Lung (tissue), 13 donors: ENCODE measurements around the gene CAND2. TPM values are rescaled to one million over a fixed set of nuclear protein-coding genes. Genes with fewer than 3 reads are reported as not detected.

Source experiments
- ATAC-seq: fragments of 200-7000 bp; cut with Tn5 transposase; one replicate; pipeline ENCODE4 v1.9.1; 2020; ENCODE audit warnings: moderate number of reproducible peaks; ENCODE audit not compliant: insufficient read depth, low FRiP score
- DNase-seq, 3 donors: peaks; one replicate each; pipeline ENCODE4 v3.0.0-alpha.2; 2013 to 2017
- H3K27ac ChIP-seq, 2 donors: one replicate each; pipeline ENCODE4 v1.5.1; 2013; ENCODE audit warnings: mild to moderate bottlenecking in 2 of 2, moderate library complexity in 2 of 2, control low read depth in 1 of 2, inconsistent platforms in 1 of 2, low read depth in 1 of 2, low read length in 1 of 2
- H3K27me3 ChIP-seq, 3 donors: one replicate each; pipeline ENCODE4 v1.5.1; 2013; ENCODE audit warnings: low read length in 2 of 3; ENCODE audit not compliant: control insufficient read depth in 3 of 3, insufficient read depth in 3 of 3
- H3K36me3 ChIP-seq, 4 donors: one replicate each; pipeline ENCODE4 v1.5.1; 2013; ENCODE audit warnings: low read length in 4 of 4, mild to moderate bottlenecking in 1 of 4, moderate library complexity in 1 of 4; ENCODE audit not compliant: control insufficient read depth in 4 of 4, insufficient read depth in 4 of 4
- H3K4me1 ChIP-seq, 5 donors: one replicate each; pipeline ENCODE4 v1.5.1; 2013; ENCODE audit warnings: low read length in 5 of 5, mild to moderate bottlenecking in 2 of 5, moderate library complexity in 1 of 5; ENCODE audit not compliant: control insufficient read depth in 5 of 5, insufficient read depth in 5 of 5
- H3K4me3 ChIP-seq: one replicate; pipeline ENCODE4 v1.5.1; 2013; ENCODE audit warnings: mild to moderate bottlenecking, control low read depth, moderate library complexity
- H3K9ac ChIP-seq, 2 donors: one replicate each; pipeline ENCODE4 v1.5.1; 2013; ENCODE audit warnings: low read length in 2 of 2, control low read depth in 1 of 2; ENCODE audit not compliant: insufficient read depth in 1 of 2
- H3K9me3 ChIP-seq, 4 donors: one replicate each; pipeline ENCODE4 v1.5.1; 2013; ENCODE audit warnings: low read length in 3 of 4, mild to moderate bottlenecking in 1 of 4, moderate library complexity in 1 of 4; ENCODE audit not compliant: control insufficient read depth in 4 of 4, insufficient read depth in 3 of 4
- CTCF ChIP-seq: IDR thresholded peaks from 2 replicates; pipeline ENCODE4 v1.5.1; 2012; ENCODE audit warnings: mild to moderate bottlenecking; ENCODE audit errors: control extremely low read depth, extremely low read depth
- WGBS, 2 donors: extraction: QIAGEN DNeasy Blood & Tissue Kit; methylation state at CpG; one replicate each; pipeline ENCODE4 v1.1.7; 2013; 5-methylcytosine and 5-hydroxymethylcytosine counted together
- polyA plus RNA-seq, 2 donors: library from polyadenylated mRNA; stranded (reverse); fragments of 200-250 nt; gene quantifications; one replicate each; pipeline ENCODE4 v1.2.1, GENCODE V29; 2013
- small RNA-seq: library from RNA; depleted of rRNA; stranded (forward); fragments of <200 nt; gene quantifications from one replicate; pipeline ENCODE3, GENCODE V24; 2014; ENCODE audit warnings: low replicate concordance
- total RNA-seq, 2 donors: library from RNA; depleted of rRNA in 1 of 2; stranded (reverse); fragments of >200 nt in 1 of 2; gene quantifications; one replicate each; pipeline ENCODE4 v1.2.1, GENCODE V29; 2014 to 2021
- donor health status: control.
- donor health status: control.
- donor health status: Bipolar disorder and iron deficiency.
- donor health status: healthy.
- donor health status: DM: yes; HTN: yes; CAD: no.

The CAND2 gene
- total and polyA plus RNA-seq, 4 donors = 1.0 to 5.9 (median 3.6) TPM

GRCh38 chr3:12882336-12883310 lies 86.1 kb downstream of the CAND2 start:
- TF ChIP-seq CTCF = no peak
- Histone ChIP-seq H3K4me1 (peaks cover 0 to 6% (median 0%) of the 10 kb centered on the region in 5 donors), H3K27ac (no peak overlapping the region), H3K36me3 (no peaks in the 10 kb centered on the region), H3K9ac (no peak overlapping the region), H3K27me3 (peaks cover 0 to 4% (median 0%) of the 10 kb centered on the region in 3 donors), H3K9me3 (no peaks in the 10 kb centered on the region), H3K4me3 (no peak overlapping the region)
- WGBS, 2 donors = 93 to 98% methylated on average over 60 to 62 of the region's 62 CpGs
- DNase-seq = no peak
- ATAC-seq = no peak

- Histone ChIP-seq H3K4me1 (peaks cover 0 to 4% (median 0%) of the 10 kb centered on the region in 5 donors), H3K9me3 (no peaks in the 10 kb centered on the region), H3K27me3 (peaks cover 0 to 4% (median 0%) of the 10 kb centered on the region in 3 donors), H3K36me3 (no peaks in the 10 kb centered on the region), H3K4me3 (no peak overlapping the region), H3K9ac (no peak overlapping the region), H3K27ac (no peak overlapping the region)
- 77 to 91% methylated on average over 15 of the region's 15 CpGs for WGBS, 2 donors
- peak; percentile 36 to 46 (median 41) for DNase-seq
- no peak for ATAC-seq
- no peak for TF ChIP-seq CTCF
These were observed 87.8 kb downstream of the CAND2 start for GRCh38 chr3:12884186-12884680.

Small RNA genes lying within 50 kb of the gene (small RNA-seq; reads per million reads assigned to genes)
- gene AC034198.1 = not detected

Other genes starting within 250 kb of the CAND2 start
- 10 to 100 TPM; 26.4 to 30.8 TPM for gene MKRN2, start 239.6 kb upstream of the CAND2 start, total RNA-seq
- gene MKRN2, start 239.6 kb upstream of the CAND2 start, polyA plus RNA-seq = 10 to 100 TPM; 15.7 to 20.2 TPM
- gene RAF1, start 132.6 kb upstream of the CAND2 start, total RNA-seq = 100 to 1,000 TPM in 1 of 2 donors, 10 to 100 TPM in 1; 86.7 to 182 TPM
- gene RAF1, start 132.6 kb upstream of the CAND2 start, polyA plus RNA-seq = 10 to 100 TPM; 41.4 to 74.2 TPM
- gene TMEM40, start 37.4 kb upstream of the CAND2 start, total RNA-seq = 1 to 10 TPM; 2.0 to 3.8 TPM
- gene TMEM40, start 37.4 kb upstream of the CAND2 start, polyA plus RNA-seq = 1 to 10 TPM; 4.2 to 6.0 TPM
- gene RPL32, start 44.9 kb downstream of the CAND2 start, total RNA-seq = 1,000 to 10,000 TPM; 1,163 to 1,366 TPM
- gene RPL32, start 44.9 kb downstream of the CAND2 start, polyA plus RNA-seq = 1,000 to 10,000 TPM; 1,635 to 3,171 TPM